Gastroesophageal sphincter (tissue), 4 donors: ENCODE results near the gene DMKN. TPM values are rescaled to one million over a fixed set of nuclear protein-coding genes. Genes with fewer than 3 reads are reported as not detected.

ENCODE experiments used
- ATAC-seq: fragments of 150-250 bp; one replicate; pipeline ENCODE4 v1.9.1; 2016; ENCODE audit warnings: mild to moderate bottlenecking, moderate library complexity
- H3K27ac ChIP-seq, 4 donors: fragments of 200-600 bp; sonication (generic) in 3 of 4; 1 replicate in 3 of 4; 2 replicates in 1 of 4; pipeline ENCODE4 v1.5.1; 2016 to 2019
- H3K27me3 ChIP-seq: fragments of 200-600 bp; sonication (generic); one replicate; pipeline ENCODE4 v1.5.1; 2019
- H3K36me3 ChIP-seq, 2 donors: fragments of 200-600 bp; sonication (generic); one replicate each; pipeline ENCODE4 v1.5.1; 2019; ENCODE audit warnings: control low read depth in 1 of 2
- H3K4me1 ChIP-seq, 3 donors: fragments of 200-600 bp; sonication (generic); 1 replicate in 2 of 3; 2 replicates in 1 of 3; pipeline ENCODE4 v1.5.1; 2016 to 2019; ENCODE audit warnings: control low read depth in 2 of 3
- H3K4me3 ChIP-seq, 2 donors: fragments of 200-600 bp; sonication (generic); one replicate each; pipeline ENCODE4 v1.5.1; 2019; ENCODE audit warnings: mild to moderate bottlenecking in 1 of 2, moderate library complexity in 1 of 2
- H3K9me3 ChIP-seq, 3 donors: fragments of 200-600 bp; sonication (generic); one replicate each; pipeline ENCODE4 v1.5.1; 2017 to 2019; ENCODE audit warnings: control low read depth in 2 of 3
- CTCF ChIP-seq, 4 experiments: fragments of 200-600 bp in 2 of 4; fragments of 450-650 bp in 2 of 4; sonication (generic) in 1 of 4; IDR thresholded peaks; one replicate each; pipeline ENCODE4 v1.5.1; 2017 to 2019; ENCODE audit warnings: antibody characterized with exemption in 4 of 4, mild to moderate bottlenecking in 2 of 4, moderate library complexity in 2 of 4
- EP300 ChIP-seq: sonication (generic); formaldehyde crosslinking; IDR thresholded peaks from one replicate; pipeline ENCODE4 v1.6.1; 2017; ENCODE audit warnings: antibody characterized with exemption, mild to moderate bottlenecking
- POLR2A ChIP-seq, 2 donors: fragments of 450-650 bp; IDR thresholded peaks; one replicate each; pipeline ENCODE4 v1.6.1; 2017; ENCODE audit warnings: antibody characterized with exemption in 2 of 2, mild to moderate bottlenecking in 2 of 2, moderate library complexity in 1 of 2
- POLR2AphosphoS5 ChIP-seq: sonication (generic); formaldehyde crosslinking; IDR thresholded peaks from one replicate; pipeline ENCODE4 v1.6.1; 2017; ENCODE audit warnings: antibody characterized with exemption
- WGBS, 2 donors: methylation state at CpG; one replicate each; pipeline ENCODE4 v1.1.5; 2018; ENCODE audit warnings: low coverage in 1 of 2; 5-methylcytosine and 5-hydroxymethylcytosine counted together
- total RNA-seq, 4 donors: library from RNA; depleted of rRNA; stranded (reverse); fragments of >200 nt; gene quantifications; one replicate each; pipeline ENCODE4 v1.1.0, GENCODE V29; 2016

The DMKN gene
- total RNA-seq, 4 donors from 2014 or later, result 5.6 to 20.0 (median 9.0) TPM

- peaks cover 0 to 15% of the 10 kb centered on the region in 2 donors for H3K36me3 ChIP-seq
- peak; percentile 12 for ATAC-seq
- H3K9me3 ChIP-seq, result no peaks in the 10 kb centered on the region
- WGBS, 2 donors, result 21 to 23% methylated on average over 5 to 6 of the region's 6 CpGs
- TF ChIP-seq CTCF (IDR thresholded peaks at IDR 0.05) (peak in 3 of 4 experiments; percentile 61 to 81 (median 75)), POLR2AphosphoS5 (no peak), EP300 (no peak)
- H3K4me1 ChIP-seq, result peaks cover 0 to 42% (median 13%) of the 10 kb centered on the region in 3 donors
- no peak overlapping the region for H3K4me3 ChIP-seq
- H3K27me3 ChIP-seq, result no peaks in the 10 kb centered on the region
- no peak overlapping the region for H3K27ac ChIP-seq
Observed at GRCh38 chr19:35549174-35549788, 35.8 kb upstream of the DMKN start.

GRCh38 chr19:35546532-35546931 is 33.1 kb upstream of the DMKN start:
- TF ChIP-seq EP300 (no peak), CTCF (IDR thresholded peaks at IDR 0.05) (no peak), POLR2A (IDR thresholded peaks at IDR 0.05) (no peak), POLR2AphosphoS5 (no peak)
- peaks cover 0 to 44% (median 15%) of the 10 kb centered on the region in 3 donors for H3K4me1 ChIP-seq
- H3K9me3 ChIP-seq, result no peaks in the 10 kb centered on the region
- H3K36me3 ChIP-seq, result peaks cover 0 to 23% of the 10 kb centered on the region in 2 donors
- H3K4me3 ChIP-seq, result peak overlapping the region in 1 of 2 donors; percentile 82
- 82% methylated on average over 1 of the region's 8 CpGs; no CpG with 5 or more reads in 1 of the 2 donors for WGBS, 2 donors
- no peak overlapping the region for H3K27ac ChIP-seq
- no peak for ATAC-seq
- no peaks in the 10 kb centered on the region for H3K27me3 ChIP-seq

GRCh38 chr19:35545855-35546381 is 32.5 kb upstream of the DMKN start:
- no peak for TF ChIP-seq EP300
- TF ChIP-seq POLR2AphosphoS5, result no peak
- TF ChIP-seq CTCF (IDR thresholded peaks at IDR 0.05), result no peak
- no peak for TF ChIP-seq POLR2A (IDR thresholded peaks at IDR 0.05)
- peak; percentile 46 for ATAC-seq
- Histone ChIP-seq H3K27me3 (no peaks in the 10 kb centered on the region), H3K9me3 (no peaks in the 10 kb centered on the region), H3K36me3 (peaks cover 0 to 23% of the 10 kb centered on the region in 2 donors), H3K27ac (peak overlapping the region; percentile 59 to 91 (median 86)), H3K4me1 (peaks cover 0 to 44% (median 15%) of the 10 kb centered on the region in 3 donors), H3K4me3 (peak overlapping the region; percentile 50 to 82)
- whole genome bisulfite sequencing, 2 donors, result 0 to 5% methylated on average over 4 to 8 of the region's 27 CpGs

GRCh38 chr19:35545001-35545854 is 31.8 kb upstream of the DMKN start, which contains the start of gene TMEM147:
Gene TMEM147 (plus strand): TSS chr19:35545626. CDS start chr19:35545740, 114 bp downstream.
- Histone ChIP-seq H3K36me3 (peaks cover 0 to 23% of the 10 kb centered on the region in 2 donors), H3K4me1 (peaks cover 0 to 44% (median 15%) of the 10 kb centered on the region in 3 donors), H3K27me3 (no peaks in the 10 kb centered on the region), H3K9me3 (no peaks in the 10 kb centered on the region), H3K4me3 (peak within 1 kb of the TSS; percentile 50 to 82), H3K27ac (peak within 1 kb of the TSS; percentile 59 to 91 (median 86))
- WGBS, 2 donors, result 0% methylated on average over 3 of the region's 85 CpGs; no CpG with 5 or more reads in 1 of the 2 donors
- ATAC-seq, result peak; percentile 98
- TF ChIP-seq EP300 (no peak), POLR2AphosphoS5 (peak; percentile 65), CTCF (IDR thresholded peaks at IDR 0.05) (peak in 2 of 4 experiments; percentile 1 to 23), POLR2A (IDR thresholded peaks at IDR 0.05) (peak; percentile 60 to 62)
